SU-DHL-6 (cell line): ENCODE results near the gene SLN.

Source experiments
- EZH2phosphoT487 ChIP-seq: fragments of 200-600 bp; sonication (generic), shearing (Covaris generic); conservative IDR thresholded peaks from 2 replicates; pipeline ENCODE4 v1.6.1; 2018; ENCODE audit warnings: mild to moderate bottlenecking, antibody characterized with exemption, low read length, moderate library complexity, mixed read lengths
- TF ChIP-seq, protein P1 (sequence below): fragments of 200-600 bp; sonication (generic); IDR thresholded peaks from one replicate; pipeline ENCODE4 v1.5.1; 2017; ENCODE audit warnings: antibody characterized with exemption, mild to moderate bottlenecking, low read length, moderate library complexity; ENCODE audit not compliant: insufficient read depth, poor library complexity, severe bottlenecking

DNA sequence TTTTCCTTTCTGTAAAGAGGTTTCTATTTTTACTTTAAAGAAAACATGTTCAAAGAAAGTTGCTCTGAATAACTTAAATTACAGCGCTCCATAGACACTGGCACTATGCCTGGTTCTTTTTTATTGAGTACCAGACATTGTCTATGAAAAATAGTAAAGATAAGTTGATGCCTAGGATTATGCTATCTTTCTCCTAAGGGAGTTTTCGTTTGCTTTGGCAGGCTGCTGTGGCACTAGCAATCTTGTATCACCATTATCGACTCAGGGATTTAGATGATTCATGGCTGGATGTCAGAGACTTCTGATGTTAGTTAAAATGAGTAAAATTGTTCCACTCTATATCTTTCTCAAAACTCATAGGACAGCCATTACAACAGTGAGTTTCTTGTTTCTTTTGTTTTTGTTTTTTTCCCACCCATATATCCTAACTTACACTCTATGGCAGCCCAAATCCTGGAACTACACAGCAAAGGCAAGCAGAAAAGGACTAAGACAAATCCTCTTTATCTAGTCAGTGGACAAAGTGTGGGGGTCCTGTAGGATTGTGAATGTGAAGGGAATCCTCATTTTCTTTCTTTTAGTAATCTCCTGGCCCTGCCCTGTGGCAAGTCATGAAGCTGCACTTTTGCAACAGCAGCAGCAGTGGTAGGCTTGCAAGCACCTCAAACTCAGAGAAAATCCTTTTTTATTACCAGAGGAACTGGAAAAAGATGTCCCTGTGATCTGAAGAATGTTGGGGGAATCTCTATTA lies 20.7 kb downstream of the SLN start:
- TF ChIP-seq, protein P1, sequence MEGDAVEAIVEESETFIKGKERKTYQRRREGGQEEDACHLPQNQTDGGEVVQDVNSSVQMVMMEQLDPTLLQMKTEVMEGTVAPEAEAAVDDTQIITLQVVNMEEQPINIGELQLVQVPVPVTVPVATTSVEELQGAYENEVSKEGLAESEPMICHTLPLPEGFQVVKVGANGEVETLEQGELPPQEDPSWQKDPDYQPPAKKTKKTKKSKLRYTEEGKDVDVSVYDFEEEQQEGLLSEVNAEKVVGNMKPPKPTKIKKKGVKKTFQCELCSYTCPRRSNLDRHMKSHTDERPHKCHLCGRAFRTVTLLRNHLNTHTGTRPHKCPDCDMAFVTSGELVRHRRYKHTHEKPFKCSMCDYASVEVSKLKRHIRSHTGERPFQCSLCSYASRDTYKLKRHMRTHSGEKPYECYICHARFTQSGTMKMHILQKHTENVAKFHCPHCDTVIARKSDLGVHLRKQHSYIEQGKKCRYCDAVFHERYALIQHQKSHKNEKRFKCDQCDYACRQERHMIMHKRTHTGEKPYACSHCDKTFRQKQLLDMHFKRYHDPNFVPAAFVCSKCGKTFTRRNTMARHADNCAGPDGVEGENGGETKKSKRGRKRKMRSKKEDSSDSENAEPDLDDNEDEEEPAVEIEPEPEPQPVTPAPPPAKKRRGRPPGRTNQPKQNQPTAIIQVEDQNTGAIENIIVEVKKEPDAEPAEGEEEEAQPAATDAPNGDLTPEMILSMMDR, result no peak
- no peak for TF ChIP-seq EZH2phosphoT487
